GM19328 (cell line): Measurements from ENCODE around the gene NFKB2.

ENCODE experiments used
- ATAC-seq: cut with Tn5 transposase; IDR thresholded peaks from one replicate; pipeline ENCODE4 v1.9.1; 2021; ENCODE audit warnings: mild to moderate bottlenecking, moderate library complexity; ENCODE audit not compliant: unreplicated experiment

The NFKB2 gene

GRCh38 chr10:102394079-102394800 lies 1.3 kb upstream of the NFKB2 start:
- peak; percentile 82 for ATAC-seq

- ATAC-seq, result no peak
These were observed 605 bp upstream of the NFKB2 start for GRCh38 chr10:102394801-102395399.

GRCh38 chr10:102396317-102396650 lies 779 bp downstream of the NFKB2 start:
- no peak for ATAC-seq

DNA sequence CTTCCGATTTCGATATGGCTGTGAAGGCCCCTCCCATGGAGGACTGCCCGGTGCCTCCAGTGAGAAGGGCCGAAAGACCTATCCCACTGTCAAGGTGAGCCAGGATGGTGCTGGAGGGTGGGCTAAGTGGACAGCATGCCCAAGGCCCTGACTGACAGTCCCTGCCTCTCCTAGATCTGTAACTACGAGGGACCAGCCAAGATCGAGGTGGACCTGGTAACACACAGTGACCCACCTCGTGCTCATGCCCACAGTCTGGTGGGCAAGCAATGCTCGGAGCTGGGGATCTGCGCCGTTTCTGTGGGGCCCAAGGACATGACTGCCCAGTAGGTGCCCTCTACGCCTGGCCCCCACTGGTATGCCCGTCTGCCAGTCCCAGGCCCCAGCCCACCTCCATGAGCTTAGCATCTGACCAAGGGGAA lies 1.2 kb downstream of the NFKB2 start:
- ATAC-seq, result no peak

DNA sequence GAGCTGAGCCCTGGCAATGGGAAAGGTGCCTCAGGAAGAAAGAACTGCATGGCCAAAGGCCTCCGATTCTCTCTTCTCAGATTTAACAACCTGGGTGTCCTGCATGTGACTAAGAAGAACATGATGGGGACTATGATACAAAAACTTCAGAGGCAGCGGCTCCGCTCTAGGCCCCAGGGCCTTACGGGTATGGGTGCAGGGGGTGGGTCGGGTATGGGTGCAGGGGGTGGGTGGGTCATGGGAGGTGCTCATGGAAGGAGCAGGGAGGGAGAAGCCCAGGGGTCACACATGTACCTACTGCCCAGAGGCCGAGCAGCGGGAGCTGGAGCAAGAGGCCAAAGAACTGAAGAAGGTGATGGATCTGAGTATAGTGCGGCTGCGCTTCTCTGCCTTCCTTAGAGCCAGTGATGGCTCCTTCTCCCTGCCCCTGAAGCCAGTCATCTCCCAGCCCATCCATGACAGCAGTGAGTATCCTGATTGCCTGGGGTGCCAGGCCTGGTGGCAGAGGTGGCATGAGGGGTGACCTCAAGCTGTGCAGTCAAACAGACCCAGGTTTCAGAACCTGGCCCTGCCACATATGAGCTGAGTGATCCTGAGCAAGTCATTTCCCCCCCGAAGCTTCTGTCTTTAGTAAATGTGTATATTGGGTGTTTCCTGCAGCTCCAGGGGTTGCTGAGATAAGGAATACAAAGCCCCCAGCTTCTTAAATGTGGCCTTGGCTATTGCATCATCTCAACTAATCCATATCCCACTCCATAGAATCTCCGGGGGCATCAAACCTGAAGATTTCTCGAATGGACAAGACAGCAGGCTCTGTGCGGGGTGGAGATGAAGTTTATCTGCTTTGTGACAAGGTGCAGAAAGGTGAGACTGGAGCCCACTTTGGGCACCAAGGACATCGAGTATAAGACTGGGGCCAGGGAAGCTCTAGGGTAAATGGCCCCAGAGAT lies 2.0 kb downstream of the NFKB2 start:
- ATAC-seq, result no peak

DNA sequence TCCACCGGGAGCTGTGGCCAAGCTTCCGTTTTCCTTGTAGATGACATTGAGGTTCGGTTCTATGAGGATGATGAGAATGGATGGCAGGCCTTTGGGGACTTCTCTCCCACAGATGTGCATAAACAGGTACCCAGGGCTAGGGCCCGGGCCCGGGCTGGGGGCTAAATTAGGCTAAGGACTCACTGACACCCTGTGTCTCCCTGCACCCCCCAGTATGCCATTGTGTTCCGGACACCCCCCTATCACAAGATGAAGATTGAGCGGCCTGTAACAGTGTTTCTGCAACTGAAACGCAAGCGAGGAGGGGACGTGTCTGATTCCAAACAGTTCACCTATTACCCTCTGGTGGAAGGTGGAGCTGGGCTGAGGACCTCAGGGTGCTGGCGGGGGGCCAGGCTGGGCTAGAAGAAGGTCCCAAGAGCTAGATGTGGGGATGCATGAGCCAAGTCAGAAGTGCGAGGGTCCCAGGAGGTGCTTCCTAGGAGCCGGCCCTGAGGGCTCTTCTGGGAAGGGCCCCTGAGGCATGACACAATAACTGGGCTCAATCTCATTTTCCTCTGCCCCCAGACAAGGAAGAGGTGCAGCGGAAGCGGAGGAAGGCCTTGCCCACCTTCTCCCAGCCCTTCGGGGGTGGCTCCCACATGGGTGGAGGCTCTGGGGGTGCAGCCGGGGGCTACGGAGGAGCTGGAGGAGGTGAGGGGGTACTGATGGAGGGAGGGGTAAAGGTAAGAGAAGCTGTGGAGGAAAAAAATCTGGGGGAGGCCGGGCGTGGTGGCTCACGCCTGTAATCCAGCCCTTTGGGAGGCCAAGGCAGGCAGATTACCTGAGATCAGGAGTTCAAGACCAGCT lies 2.9 kb downstream of the NFKB2 start:
- no peak for ATAC-seq

DNA sequence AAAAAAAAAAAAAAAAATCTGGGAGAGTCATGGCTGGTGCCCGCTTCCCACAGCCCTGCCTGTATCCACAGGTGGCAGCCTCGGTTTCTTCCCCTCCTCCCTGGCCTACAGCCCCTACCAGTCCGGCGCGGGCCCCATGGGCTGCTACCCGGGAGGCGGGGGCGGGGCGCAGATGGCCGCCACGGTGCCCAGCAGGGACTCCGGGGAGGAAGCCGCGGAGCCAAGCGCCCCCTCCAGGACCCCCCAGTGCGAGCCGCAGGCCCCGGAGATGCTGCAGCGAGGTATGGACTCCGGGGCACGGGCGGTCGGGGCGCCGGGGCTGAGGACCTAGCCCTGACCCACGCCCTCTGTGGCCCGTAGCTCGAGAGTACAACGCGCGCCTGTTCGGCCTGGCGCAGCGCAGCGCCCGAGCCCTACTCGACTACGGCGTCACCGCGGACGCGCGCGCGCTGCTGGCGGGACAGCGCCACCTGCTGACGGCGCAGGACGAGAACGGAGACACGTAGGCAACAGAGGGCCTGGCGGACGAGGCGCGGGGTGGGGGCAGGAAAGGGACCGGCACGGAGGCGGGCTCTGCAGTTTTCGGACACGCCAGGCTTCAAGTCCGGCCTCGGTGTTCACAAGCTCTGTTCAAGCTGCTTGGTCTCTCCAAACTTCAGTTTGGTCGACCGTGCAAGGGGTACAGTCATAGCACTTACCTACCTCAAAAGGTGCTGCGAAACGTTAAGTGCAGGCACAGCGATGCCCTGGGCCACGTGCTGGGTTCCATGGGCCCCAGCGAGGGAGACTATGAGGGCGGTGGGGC lies 3.9 kb downstream of the NFKB2 start:
- peak; percentile 40 for ATAC-seq

DNA sequence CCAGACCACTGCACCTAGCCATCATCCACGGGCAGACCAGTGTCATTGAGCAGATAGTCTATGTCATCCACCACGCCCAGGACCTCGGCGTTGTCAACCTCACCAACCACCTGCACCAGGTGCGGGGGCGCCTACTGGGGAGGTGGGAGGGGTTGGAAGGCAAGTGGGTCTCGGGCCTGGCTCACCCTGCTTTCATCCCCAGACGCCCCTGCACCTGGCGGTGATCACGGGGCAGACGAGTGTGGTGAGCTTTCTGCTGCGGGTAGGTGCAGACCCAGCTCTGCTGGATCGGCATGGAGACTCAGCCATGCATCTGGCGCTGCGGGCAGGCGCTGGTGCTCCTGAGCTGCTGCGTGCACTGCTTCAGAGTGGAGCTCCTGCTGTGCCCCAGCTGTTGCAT lies 4.6 kb downstream of the NFKB2 start:
- no peak for ATAC-seq

DNA sequence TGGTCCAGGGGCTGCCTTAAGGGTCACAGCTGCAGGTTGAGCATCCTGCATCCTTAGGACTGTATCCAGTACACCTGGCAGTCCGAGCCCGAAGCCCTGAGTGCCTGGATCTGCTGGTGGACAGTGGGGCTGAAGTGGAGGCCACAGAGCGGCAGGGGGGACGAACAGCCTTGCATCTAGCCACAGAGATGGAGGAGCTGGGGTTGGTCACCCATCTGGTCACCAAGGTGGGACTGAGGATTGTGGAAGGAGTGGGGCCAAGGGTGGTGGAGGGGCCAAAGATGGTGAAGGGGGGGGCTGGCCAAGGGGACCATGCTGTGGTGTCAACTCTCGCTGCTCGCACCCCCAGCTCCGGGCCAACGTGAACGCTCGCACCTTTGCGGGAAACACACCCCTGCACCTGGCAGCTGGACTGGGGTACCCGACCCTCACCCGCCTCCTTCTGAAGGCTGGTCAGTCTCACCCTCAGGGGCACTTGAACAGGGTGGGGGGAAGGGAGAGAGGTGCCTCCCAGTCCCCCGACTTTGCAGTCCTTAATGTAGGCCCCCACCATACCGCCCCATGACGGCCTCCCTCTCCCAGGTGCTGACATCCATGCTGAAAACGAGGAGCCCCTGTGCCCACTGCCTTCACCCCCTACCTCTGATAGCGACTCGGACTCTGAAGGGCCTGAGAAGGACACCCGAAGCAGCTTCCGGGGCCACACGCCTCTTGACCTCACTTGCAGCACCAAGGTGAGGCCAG lies 5.3 kb downstream of the NFKB2 start:
- ATAC-seq, result no peak

DNA sequence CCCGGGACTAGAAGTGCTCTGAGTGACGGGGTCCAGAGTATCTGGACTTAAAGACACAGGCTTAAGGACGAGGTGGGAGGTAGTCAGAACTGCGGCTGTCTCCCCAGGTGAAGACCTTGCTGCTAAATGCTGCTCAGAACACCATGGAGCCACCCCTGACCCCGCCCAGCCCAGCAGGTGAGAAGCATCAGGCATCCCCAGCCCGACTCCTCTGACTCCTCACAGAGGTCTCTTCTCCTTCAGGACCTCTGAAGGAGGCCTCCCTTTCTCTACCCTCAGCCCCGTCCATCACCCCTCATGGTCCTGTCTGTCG lies 5.8 kb downstream of the NFKB2 start:
- ATAC-seq, result no peak

DNA sequence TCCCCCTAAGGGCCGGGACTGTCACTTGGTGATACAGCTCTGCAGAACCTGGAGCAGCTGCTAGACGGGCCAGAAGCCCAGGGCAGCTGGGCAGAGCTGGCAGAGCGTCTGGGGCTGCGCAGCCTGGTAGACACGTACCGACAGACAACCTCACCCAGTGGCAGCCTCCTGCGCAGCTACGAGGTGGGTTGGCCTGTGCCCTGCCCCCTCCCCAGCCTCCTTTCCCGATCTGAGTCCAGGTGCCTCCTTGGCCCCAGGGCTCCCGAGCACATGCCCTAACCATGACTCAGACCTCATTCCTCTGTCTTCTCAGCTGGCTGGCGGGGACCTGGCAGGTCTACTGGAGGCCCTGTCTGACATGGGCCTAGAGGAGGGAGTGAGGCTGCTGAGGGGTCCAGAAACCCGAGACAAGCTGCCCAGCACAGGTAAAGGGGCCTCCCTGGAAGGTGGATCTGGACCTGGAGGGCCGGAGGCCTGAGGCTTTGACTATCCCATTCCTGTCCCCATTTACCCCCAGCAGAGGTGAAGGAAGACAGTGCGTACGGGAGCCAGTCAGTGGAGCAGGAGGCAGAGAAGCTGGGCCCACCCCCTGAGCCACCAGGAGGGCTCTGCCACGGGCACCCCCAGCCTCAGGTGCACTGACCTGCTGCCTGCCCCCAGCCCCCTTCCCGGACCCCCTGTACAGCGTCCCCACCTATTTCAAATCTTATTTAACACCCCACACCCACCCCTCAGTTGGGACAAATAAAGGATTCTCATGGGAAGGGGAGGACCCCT lies 6.4 kb downstream of the NFKB2 start:
- ATAC-seq, result no peak

DNA sequence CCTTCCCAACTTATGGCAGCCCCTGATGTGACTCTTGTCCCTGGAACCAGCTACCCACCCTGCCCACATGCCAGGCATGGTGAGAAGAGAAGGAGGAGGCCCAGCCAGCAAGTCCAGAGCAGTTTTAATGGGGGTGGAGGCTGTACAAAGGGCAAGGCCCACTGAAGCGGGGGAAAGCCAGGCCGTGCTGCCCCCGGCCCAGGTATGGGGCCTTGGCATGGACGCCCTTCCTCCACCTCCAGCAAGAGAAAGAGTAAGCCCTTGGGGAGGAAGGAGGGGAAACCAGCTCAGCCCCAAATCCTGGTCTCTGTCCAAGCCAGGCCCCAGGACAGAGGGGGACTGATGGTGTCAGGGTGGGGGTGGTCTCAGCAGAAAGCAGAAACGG lies 7.0 kb downstream of the NFKB2 start:
- no peak for ATAC-seq

DNA sequence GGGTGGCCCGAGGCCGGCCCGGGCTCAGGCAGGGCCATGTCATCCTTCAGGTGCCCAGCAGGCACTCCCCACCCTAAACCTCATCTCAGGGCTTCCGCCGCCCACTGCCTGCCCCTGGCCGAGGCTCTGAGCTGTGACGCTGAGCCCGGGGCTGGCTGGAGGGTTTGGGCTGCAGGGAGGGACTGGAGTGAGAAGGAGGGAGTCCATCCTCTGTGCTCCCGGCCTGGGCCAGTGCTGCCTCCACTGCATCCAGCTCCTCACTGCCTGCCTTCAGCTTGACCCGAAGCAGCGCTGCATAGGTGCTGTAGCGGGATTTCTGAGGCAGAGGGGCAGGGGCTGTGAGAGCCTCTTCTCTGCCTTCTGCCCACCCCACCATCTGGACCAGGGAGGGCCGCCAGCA lies 7.6 kb downstream of the NFKB2 start:
- ATAC-seq, result no peak

GRCh38 chr10:102404361-102405107 lies 9.0 kb downstream of the NFKB2 start:
- ATAC-seq, result no peak

GRCh38 chr10:102405108-102405571 lies 9.6 kb downstream of the NFKB2 start:
- ATAC-seq, result no peak

GRCh38 chr10:102405632-102406031 lies 10.1 kb downstream of the NFKB2 start:
- ATAC-seq, result no peak

GRCh38 chr10:102406815-102407214 lies 11.3 kb downstream of the NFKB2 start:
- ATAC-seq, result no peak
